Suprapubic skin (tissue), 4 donors: ENCODE data around the gene SIRPD.

Source experiments
- CTCF ChIP-seq, 2 donors: fragments of 200-600 bp in 1 of 2; fragments of 450-650 bp in 1 of 2; sonication (generic) in 1 of 2; IDR thresholded peaks; one replicate each; pipeline ENCODE4 v1.5.1; 2016 to 2019; ENCODE audit warnings: antibody characterized with exemption in 2 of 2, mild to moderate bottlenecking in 1 of 2, moderate library complexity in 1 of 2
- POLR2A ChIP-seq, 2 donors: fragments of 450-650 bp; IDR thresholded peaks; one replicate each; pipeline ENCODE4 v1.6.1; 2017; ENCODE audit warnings: antibody characterized with exemption in 2 of 2, mild to moderate bottlenecking in 2 of 2, moderate library complexity in 2 of 2
- POLR2AphosphoS5 ChIP-seq, 3 donors: sonication (generic); formaldehyde crosslinking; IDR thresholded peaks; one replicate each; pipeline ENCODE4 v1.6.1; 2017; ENCODE audit warnings: antibody characterized with exemption in 3 of 3

GRCh38 chr20:1561350-1561749 is 3.8 kb upstream of the SIRPD start:
- TF ChIP-seq CTCF (IDR thresholded peaks at IDR 0.05) (no peak), POLR2A (IDR thresholded peaks at IDR 0.05) (no peak), POLR2AphosphoS5 (IDR thresholded peaks at IDR 0.05) (no peak)
